Effector memory CD8-positive, alpha-beta T cell (primary cell): Measurements from ENCODE around the gene CLEC20A.

Source experiments
- ATAC-seq: fragments of 150-1000 bp; cut with Tn5 transposase; replicated peaks from 2 replicates; pipeline ENCODE4 v1.10.0; 2021; ENCODE audit warnings: mild to moderate bottlenecking, moderate library complexity
- DNase-seq, 3 experiments: peaks; one replicate each; pipeline ENCODE4 v3.0.0; 2021
- H3K27ac Mint-ChIP-seq, 2 donors: one replicate each; pipeline ENCODE4 v1.8.0; 2022; ENCODE audit warnings: mild to moderate bottlenecking in 2 of 2, mixed read lengths in 2 of 2, moderate library complexity in 2 of 2
- H3K27me3 Mint-ChIP-seq, 2 donors: one replicate each; pipeline ENCODE4 v1.8.0; 2022; ENCODE audit warnings: mixed read lengths in 2 of 2
- H3K36me3 Mint-ChIP-seq: one replicate; pipeline ENCODE4 v1.8.0; 2022; ENCODE audit warnings: mild to moderate bottlenecking, moderate library complexity, mixed read lengths; ENCODE audit not compliant: insufficient read depth
- H3K4me1 Mint-ChIP-seq, 2 donors: one replicate each; pipeline ENCODE4 v1.8.0; 2022; ENCODE audit warnings: low read depth in 2 of 2, mixed read lengths in 2 of 2
- H3K4me3 Mint-ChIP-seq, 2 donors: one replicate each; pipeline ENCODE4 v1.8.0; 2022; ENCODE audit warnings: mild to moderate bottlenecking in 2 of 2, mixed read lengths in 2 of 2, moderate library complexity in 2 of 2
- H3K9me3 Mint-ChIP-seq, 2 donors: one replicate each; pipeline ENCODE4 v1.8.0; 2022; ENCODE audit warnings: mixed read lengths in 2 of 2
- total RNA-seq, 9 experiments: gene quantifications; one replicate each; lab custom pipeline; 2026; lab: John Stamatoyannopoulos, UW

Gene CLEC20A
- total RNA-seq, result 0 to 0.13 (median 0) reads per million in 9 experiments

GRCh38 chr1:178496410-178497135 is at the start of gene CLEC20A:
Gene CLEC20A (minus strand): TSS chr1:178496964. CDS start chr1:178496939, 25 bp downstream.
- H3K36me3 Mint-ChIP-seq, result peaks cover 3% of the 10 kb centered on the region
- H3K27me3 Mint-ChIP-seq, result peaks cover 6 to 20% of the 10 kb centered on the region in 2 donors
- H3K4me1 Mint-ChIP-seq, result no peaks in the 10 kb centered on the region
- no peak for DNase-seq
- no peaks in the 10 kb centered on the region for H3K9me3 Mint-ChIP-seq
- ATAC-seq, result no peak
- no peak within 1 kb of the TSS for H3K27ac Mint-ChIP-seq
- no peak within 1 kb of the TSS for H3K4me3 Mint-ChIP-seq

DNA sequence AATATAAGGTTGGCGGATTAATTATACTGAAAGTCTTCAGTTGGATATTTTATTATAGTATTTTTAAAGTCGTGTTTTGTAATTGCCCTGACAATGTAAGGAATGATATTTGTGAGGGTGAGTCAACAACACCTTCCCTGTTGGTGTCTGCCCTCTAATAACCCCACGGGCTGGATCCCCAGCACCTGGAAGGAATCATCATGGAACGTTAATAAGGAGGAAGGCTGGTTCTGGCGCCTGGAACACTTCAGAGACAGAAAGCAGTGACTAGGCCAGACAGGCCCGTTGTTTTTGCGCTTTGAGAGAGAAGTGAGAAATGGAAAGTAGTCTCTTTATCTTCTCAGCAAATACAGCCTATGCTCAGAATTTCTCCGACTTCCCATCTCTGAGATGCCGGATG is 47.8 kb upstream of the CLEC20A start:
- Mint-ChIP-seq H3K27me3 (no peaks in the 10 kb centered on the region), H3K9me3 (no peaks in the 10 kb centered on the region)

DNA sequence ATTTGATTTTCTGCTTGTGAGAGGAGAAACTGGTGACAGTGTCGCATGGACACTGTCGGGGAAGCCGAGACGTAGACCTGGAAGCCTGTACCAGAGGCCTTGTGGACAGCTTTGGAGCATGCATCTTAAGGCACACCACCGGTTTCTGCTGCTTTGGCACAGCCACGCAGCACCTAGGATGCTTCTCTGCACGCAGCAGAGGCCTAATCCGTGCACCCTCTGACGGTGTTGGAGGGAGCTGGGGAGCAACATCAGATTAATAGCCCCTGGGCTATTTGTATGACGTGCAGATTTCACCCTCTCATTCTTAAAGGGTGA is 46.5 kb upstream of the CLEC20A start:
- Mint-ChIP-seq H3K36me3 (peaks cover 4% of the 10 kb centered on the region), H3K4me1 (peaks cover 6 to 11% of the 10 kb centered on the region in 2 donors), H3K4me3 (peak overlapping the region; percentile 88 to 90)

More for the DNA sequence above, 47.8 kb upstream of the CLEC20A start:
- no peak for ATAC-seq
- H3K4me1 Mint-ChIP-seq, result peaks cover 6 to 11% of the 10 kb centered on the region in 2 donors
- DNase-seq, result no peak
- H3K4me3 Mint-ChIP-seq, result peak overlapping the region; percentile 43 to 88
- H3K36me3 Mint-ChIP-seq, result peaks cover 4% of the 10 kb centered on the region
- peak overlapping the region in 1 of 2 donors; percentile 35 for H3K27ac Mint-ChIP-seq

DNA sequence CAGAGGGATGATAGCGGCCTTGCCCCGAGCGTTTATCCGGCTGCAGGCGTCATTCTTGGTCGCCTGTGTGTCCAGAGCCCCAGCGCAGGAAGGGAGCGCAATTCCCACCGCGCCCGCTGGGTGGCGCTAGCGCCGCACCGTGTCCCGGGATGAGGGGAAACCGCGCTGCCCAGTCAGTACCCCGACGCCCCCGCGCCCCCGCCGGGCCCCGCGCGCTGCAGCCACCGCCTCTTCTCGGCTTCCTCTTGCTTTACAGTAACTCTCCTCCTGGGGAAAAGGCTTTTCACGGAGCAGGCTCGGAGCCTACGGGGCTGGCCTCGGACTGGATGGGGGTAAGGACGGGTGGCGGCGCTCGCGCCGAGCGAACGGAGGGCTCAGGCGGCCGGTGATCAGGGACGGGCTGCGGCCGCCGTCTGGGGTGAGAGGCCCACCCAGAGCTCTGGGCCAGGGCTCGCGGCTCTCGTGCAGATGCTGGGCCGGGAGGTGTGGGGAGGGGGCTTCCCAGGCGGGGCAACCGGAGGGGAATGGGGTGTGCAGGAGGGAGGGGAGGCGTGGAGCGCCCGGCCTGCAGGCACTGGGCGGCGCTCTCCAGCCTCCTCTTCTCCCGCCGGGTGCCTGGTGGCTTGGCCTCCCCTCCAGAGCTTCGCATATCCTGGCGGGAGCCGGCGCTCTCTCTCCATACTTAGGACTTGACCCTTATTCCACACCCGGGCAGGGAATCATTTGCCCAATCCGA is 46.0 kb upstream of the CLEC20A start:
- DNase-seq, result peak; percentile 85 to 91 (median 89)
- Mint-ChIP-seq H3K4me3 (peak overlapping the region; percentile 88 to 90), H3K27me3 (no peaks in the 10 kb centered on the region), H3K4me1 (peaks cover 6 to 11% of the 10 kb centered on the region in 2 donors), H3K27ac (peak overlapping the region; percentile 88 to 91), H3K36me3 (peaks cover 4% of the 10 kb centered on the region), H3K9me3 (no peaks in the 10 kb centered on the region)
- ATAC-seq, result peak; percentile 94

More for the DNA sequence above, 46.5 kb upstream of the CLEC20A start:
- ATAC-seq (no peak), DNase-seq (no peak)
- H3K9me3 Mint-ChIP-seq, result no peaks in the 10 kb centered on the region
- no peaks in the 10 kb centered on the region for H3K27me3 Mint-ChIP-seq
- H3K27ac Mint-ChIP-seq, result peak overlapping the region in 1 of 2 donors; percentile 91

DNA sequence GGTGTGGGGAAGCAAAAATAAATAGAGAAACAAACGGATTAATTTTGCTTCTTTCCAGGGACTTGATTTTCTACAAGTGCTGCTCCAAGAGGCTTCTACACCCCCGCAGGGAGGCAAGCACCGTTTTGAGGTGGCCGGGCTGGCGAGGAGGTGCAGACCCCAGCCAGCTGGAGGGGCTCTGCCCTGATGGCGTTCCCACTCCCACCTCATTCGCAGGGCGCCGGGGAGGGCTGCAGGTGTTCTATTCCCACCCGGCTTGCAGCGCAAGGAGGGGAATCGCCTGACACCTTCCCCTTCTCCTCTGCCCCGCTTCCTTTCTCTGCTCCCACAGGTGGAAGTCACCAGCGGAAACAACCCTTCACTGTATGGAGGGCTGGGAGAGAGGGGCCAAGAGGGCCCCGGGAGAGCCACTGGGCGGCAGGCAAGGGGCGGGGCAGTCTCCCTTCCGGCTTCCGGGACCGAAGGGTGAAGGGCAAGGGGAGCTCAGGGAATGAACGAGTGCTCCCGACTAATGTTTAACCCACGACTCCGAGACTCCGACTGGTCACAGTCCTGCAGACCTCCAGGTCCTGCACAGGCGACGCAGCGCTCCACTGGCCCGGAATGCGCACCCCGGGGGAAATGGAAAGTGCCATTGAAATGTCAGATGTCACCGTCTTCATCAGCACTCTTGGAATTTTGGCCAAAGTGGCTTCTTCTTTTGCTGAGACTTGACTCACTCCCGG is 45.2 kb upstream of the CLEC20A start:
- ATAC-seq (peak; percentile 39), DNase-seq (peak in 1 of 3 experiments; percentile 20)
- H3K9me3 Mint-ChIP-seq, result no peaks in the 10 kb centered on the region
- H3K27me3 Mint-ChIP-seq, result no peaks in the 10 kb centered on the region
- peaks cover 6 to 11% of the 10 kb centered on the region in 2 donors for H3K4me1 Mint-ChIP-seq
- peaks cover 4% of the 10 kb centered on the region for H3K36me3 Mint-ChIP-seq
- H3K27ac Mint-ChIP-seq, result peak overlapping the region; percentile 88 to 91
- H3K4me3 Mint-ChIP-seq, result peak overlapping the region; percentile 88 to 90

DNA sequence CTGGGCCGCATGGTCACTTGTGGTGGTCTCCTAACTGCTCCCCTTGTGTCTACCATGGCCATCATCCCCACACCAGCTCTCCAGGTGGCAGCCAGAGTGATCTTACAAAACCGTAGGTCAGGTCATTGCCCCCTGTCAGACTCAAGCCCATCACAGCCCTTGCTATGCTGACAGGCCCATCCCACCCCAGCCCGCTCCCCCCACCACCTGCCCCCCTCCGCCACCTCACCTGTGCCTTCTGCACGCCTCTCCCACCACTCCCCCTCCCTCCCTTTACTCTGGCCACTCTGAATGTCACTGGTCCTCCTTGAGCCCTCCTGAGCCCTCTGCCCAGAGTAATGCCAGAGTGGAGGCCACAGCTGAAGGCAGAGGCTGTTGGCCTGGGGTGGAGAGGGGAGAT is 44.6 kb upstream of the CLEC20A start:
- H3K9me3 Mint-ChIP-seq, result no peaks in the 10 kb centered on the region
- H3K27ac Mint-ChIP-seq, result peak overlapping the region in 1 of 2 donors; percentile 1
- ATAC-seq (no peak), DNase-seq (no peak)
- H3K27me3 Mint-ChIP-seq, result no peaks in the 10 kb centered on the region
- H3K4me1 Mint-ChIP-seq, result peaks cover 6 to 11% of the 10 kb centered on the region in 2 donors
- peak overlapping the region; percentile 88 to 90 for H3K4me3 Mint-ChIP-seq
- peaks cover 4% of the 10 kb centered on the region for H3K36me3 Mint-ChIP-seq

- H3K27me3 Mint-ChIP-seq, result no peaks in the 10 kb centered on the region
- H3K4me1 Mint-ChIP-seq, result peaks cover 6 to 11% of the 10 kb centered on the region in 2 donors
- peak overlapping the region in 1 of 2 donors; percentile 1 for H3K27ac Mint-ChIP-seq
- no peak for ATAC-seq
- H3K4me3 Mint-ChIP-seq, result no peak overlapping the region
- DNase-seq, result no peak
- H3K9me3 Mint-ChIP-seq, result no peaks in the 10 kb centered on the region
- no peaks in the 10 kb centered on the region for H3K36me3 Mint-ChIP-seq
These were observed 43.9 kb upstream of the CLEC20A start for GRCh38 chr1:178540646-178541045.

- Mint-ChIP-seq H3K4me1 (peaks cover 6 to 11% of the 10 kb centered on the region in 2 donors), H3K27ac (peak overlapping the region in 1 of 2 donors; percentile 1), H3K27me3 (no peaks in the 10 kb centered on the region), H3K9me3 (no peaks in the 10 kb centered on the region), H3K36me3 (no peaks in the 10 kb centered on the region), H3K4me3 (no peak overlapping the region)
- ATAC-seq (no peak), DNase-seq (no peak)
These were observed 43.4 kb upstream of the CLEC20A start for GRCh38 chr1:178540204-178540603.

GRCh38 chr1:178539291-178539690 is 42.5 kb upstream of the CLEC20A start:
- DNase-seq (no peak), ATAC-seq (no peak)
- Mint-ChIP-seq H3K4me3 (no peak overlapping the region), H3K9me3 (no peaks in the 10 kb centered on the region), H3K36me3 (no peaks in the 10 kb centered on the region), H3K27me3 (no peaks in the 10 kb centered on the region), H3K4me1 (peaks cover 6 to 11% of the 10 kb centered on the region in 2 donors), H3K27ac (no peak overlapping the region)

GRCh38 chr1:178538192-178538916 is 41.6 kb upstream of the CLEC20A start:
- Mint-ChIP-seq H3K9me3 (no peaks in the 10 kb centered on the region), H3K27me3 (no peaks in the 10 kb centered on the region), H3K4me1 (peaks cover 6 to 7% of the 10 kb centered on the region in 2 donors), H3K4me3 (no peak overlapping the region), H3K27ac (no peak overlapping the region), H3K36me3 (no peaks in the 10 kb centered on the region)
- ATAC-seq (no peak), DNase-seq (no peak)

- no peaks in the 10 kb centered on the region for H3K9me3 Mint-ChIP-seq
- no peak overlapping the region for H3K27ac Mint-ChIP-seq
- no peak for DNase-seq
- H3K4me3 Mint-ChIP-seq, result no peak overlapping the region
- H3K36me3 Mint-ChIP-seq, result no peaks in the 10 kb centered on the region
- H3K27me3 Mint-ChIP-seq, result no peaks in the 10 kb centered on the region
- ATAC-seq, result no peak
- H3K4me1 Mint-ChIP-seq, result peaks cover 3 to 6% of the 10 kb centered on the region in 2 donors
These were observed 40.8 kb upstream of the CLEC20A start for GRCh38 chr1:178537382-178538090.

GRCh38 chr1:178536844-178537371 is 40.1 kb upstream of the CLEC20A start:
- Mint-ChIP-seq H3K9me3 (no peaks in the 10 kb centered on the region), H3K4me3 (no peak overlapping the region), H3K4me1 (peaks cover 7% of the 10 kb centered on the region in 2 donors), H3K27me3 (no peaks in the 10 kb centered on the region), H3K27ac (no peak overlapping the region), H3K36me3 (peaks cover 2% of the 10 kb centered on the region)
- ATAC-seq (no peak), DNase-seq (no peak)
